Skin epidermis (tissue), 12 donors: ENCODE measurements around the gene RBFOX1.

Source experiments
- H3K27ac ChIP-seq, 21 experiments: fragments of 200-600 bp; sonication (generic) in 11 of 21; one replicate each; pipeline ENCODE4 v1.5.0; 2020; ENCODE audit warnings: mild to moderate bottlenecking in 3 of 21, inconsistent platforms in 2 of 21, moderate library complexity in 2 of 21
- H3K4me3 ChIP-seq, 7 experiments: fragments of 200-600 bp; sonication (generic) in 2 of 7; one replicate each; pipeline ENCODE4 v1.5.0; 2020; ENCODE audit warnings: inconsistent platforms in 2 of 7, mild to moderate bottlenecking in 2 of 7, moderate library complexity in 1 of 7

Gene RBFOX1

DNA sequence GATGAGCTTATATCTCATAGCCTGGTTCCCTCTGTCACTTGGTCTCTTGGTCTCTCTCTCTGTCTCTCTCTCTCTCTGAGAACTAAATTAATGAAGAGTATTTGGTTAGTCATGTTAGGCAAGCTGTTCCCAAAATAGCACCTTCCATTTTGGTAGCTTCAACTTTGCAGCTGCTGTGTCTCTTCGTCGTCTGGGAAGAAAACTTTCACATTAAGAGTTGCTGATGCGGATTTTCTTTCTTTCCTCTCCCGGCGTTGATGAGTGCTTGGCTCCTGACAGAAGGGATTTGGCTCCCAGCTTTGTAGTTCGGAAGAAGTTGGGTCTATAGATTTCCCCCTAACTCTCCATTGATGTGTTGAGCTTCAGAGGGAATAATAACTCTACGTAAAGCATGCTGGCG, at the start of gene RBFOX1:
TSS of gene RBFOX1 (plus strand) at position 235 of the 400 bp plus-strand sequence.
- no peak within 1 kb of the TSS for H3K4me3 ChIP-seq

DNA sequence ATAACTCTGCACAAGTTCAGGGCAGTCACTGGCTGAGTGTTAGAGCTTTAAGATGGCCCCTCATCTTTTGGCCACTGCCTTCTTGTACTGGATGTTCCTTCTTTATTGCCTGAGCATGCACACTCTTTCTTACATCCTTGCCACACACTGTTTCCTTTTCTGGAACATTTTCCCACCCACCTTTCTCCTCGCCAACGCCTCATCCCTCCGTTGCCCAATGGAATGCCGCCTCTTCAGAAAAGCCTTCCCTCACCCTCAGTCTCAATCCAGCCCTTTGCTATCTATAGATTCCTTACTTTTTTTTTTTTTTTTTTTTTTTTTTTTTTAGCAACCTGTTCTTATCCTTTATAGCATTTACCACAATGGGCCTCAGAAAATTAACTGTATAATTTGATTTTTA, 47.9 kb upstream of the RBFOX1 start:
- Histone ChIP-seq H3K27ac (no peak overlapping the region), H3K4me3 (no peak overlapping the region)

More for the DNA sequence above, at the start of gene RBFOX1:
- H3K27ac ChIP-seq = no peak within 1 kb of the TSS

DNA sequence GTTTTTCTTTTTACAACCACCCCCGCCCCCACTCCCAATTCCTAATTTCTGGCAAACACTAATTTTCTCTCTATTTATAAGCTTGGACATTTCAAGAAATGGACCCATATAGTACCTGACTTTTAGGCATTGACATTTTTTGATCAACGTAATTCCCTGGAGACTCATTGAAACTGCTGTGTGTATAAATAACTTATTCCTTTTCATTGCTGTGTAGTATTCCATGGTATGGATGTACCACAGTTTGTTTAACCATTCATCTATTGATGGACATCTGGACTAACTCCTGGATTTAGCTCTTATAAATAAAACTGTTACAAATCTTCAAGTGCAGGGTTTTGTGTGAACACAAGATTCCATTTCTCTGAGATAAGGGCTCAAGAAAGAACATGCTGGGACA, 47.1 kb upstream of the RBFOX1 start:
- no peak overlapping the region for H3K27ac ChIP-seq
- H3K4me3 ChIP-seq = no peak overlapping the region

DNA sequence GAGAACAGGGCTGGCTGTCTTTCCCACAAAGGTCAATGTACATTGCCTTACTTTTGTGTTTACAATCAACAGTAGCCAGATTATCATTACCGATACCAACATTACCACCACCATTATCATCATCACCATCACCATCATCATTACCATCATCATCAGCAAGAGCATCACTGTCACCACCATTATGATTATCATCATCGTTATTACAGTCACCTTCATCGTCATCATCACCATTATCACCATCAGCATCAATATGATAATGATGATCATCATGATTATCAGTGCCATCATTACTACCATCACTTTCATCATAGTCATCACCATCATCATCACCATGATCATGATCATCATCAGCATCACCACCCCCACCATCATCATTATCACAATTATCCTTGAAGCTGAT, 43.3 kb upstream of the RBFOX1 start:
- Histone ChIP-seq H3K4me3 (no peak overlapping the region), H3K27ac (no peak overlapping the region)

DNA sequence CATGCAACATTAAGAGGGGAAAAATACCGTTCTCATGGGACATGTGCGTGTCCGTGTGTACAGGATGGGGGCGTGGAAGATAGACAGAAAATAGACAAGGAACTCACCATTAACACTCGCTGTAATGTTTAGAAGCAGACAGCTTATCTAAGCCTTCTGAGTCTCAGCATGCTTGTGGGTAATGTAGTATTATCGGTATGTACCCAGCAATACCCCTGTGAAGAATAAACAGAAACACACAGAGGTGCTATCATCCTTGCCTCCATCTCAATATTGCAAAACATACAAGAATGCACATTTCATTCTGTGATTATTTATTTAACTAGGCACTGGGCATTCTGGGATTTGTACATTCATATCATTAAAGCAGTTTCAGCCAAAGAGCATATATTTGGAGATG, 42.0 kb upstream of the RBFOX1 start:
- H3K27ac ChIP-seq = no peak overlapping the region
- no peak overlapping the region for H3K4me3 ChIP-seq

DNA sequence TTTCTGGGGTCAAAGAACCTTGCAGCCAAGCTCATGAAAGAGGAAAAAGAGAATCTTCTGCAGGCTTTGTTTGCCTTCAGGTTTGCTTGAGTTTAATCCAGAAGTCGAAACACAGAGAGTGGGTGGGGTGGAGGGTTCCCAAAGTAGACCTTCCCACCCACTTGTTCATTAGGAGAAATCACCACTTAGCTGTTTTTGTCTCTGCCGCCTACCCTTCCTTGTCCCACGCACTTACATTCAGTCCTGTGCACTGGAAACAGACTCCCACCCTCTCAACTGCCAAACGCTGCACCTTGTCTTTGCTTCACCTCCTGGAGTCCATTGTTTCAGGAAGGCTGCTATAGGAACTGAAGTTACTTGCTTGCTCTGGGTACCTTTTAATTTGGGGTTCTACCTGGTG, 38.6 kb upstream of the RBFOX1 start:
- H3K27ac ChIP-seq = no peak overlapping the region
- no peak overlapping the region for H3K4me3 ChIP-seq

DNA sequence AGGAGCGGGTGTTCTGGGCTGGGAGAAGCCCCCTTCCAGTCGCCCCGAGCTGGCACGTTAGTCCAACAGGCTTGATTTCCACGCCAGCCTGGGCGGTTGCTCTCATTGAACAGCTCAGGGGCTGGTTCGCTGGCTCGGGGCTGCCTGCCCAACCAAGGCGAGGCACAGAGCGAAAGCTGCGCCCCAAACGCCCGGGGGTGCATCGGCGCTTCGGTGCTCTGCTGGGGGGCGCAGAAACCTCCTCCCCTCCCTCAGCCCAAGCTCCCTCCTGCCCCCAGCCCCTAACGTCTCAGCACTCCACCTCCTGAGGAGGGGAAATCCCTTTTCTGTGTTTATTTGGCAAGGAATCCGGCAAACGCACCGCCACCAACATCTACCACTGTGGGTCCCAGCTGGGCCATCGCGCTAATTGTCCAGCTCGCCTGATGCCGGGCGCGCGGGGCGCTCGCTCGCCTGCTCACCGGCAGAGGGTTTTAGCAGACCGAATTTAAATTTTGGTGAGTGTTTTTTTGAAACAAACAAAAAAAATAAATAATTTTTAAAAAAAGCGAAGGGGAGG, 29.5 kb upstream of the RBFOX1 start:
- no peak overlapping the region for H3K27ac ChIP-seq
- H3K4me3 ChIP-seq = no peak overlapping the region

DNA sequence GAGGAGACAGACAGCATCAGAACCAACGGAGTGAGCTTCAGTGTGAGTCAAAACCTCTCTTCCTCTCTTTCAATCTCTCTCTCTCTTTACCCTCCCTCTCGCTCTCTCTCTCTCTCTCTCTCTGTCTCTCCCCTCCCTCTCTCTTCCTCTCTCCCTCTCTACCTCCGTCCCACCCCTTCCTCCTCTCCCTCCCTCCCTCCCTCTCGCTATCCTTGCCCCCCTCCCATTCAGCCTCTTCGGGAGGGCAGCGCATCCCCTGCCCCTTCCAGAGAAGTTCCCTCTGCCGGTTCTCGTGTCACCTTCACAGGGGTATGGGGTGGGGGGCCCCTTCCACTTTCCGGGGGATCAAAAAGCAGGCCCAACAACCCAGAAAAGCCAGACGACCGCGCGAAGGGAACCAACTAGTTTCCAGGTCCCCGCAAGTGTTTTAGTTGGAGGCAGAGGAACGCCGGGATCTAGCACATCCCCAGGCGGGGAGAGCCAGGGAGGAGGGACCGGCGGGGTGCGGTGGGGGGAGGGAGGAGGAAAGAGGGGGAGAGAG, 28.9 kb upstream of the RBFOX1 start:
- Histone ChIP-seq H3K27ac (no peak overlapping the region), H3K4me3 (no peak overlapping the region)

DNA sequence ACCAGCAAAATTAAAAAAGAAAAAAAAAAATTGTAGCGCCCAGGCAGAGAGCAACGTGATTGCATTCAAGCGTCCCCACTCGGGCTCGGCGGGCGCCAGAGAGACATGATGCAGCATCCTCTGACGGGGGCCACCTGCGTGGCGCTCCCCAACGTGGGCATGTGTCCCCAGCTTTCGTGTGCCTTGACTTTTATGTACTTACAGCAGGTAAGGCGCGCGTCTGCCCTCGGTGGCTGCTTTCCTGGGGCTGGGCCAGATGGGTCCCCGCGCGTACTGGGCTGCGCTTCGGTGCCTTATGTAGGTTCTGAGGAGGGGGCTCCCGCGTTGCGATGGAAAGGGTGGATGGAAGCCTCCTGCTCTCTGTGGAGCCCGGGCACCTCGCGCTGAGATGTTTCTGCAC, 28.4 kb upstream of the RBFOX1 start:
- no peak overlapping the region for H3K4me3 ChIP-seq

DNA sequence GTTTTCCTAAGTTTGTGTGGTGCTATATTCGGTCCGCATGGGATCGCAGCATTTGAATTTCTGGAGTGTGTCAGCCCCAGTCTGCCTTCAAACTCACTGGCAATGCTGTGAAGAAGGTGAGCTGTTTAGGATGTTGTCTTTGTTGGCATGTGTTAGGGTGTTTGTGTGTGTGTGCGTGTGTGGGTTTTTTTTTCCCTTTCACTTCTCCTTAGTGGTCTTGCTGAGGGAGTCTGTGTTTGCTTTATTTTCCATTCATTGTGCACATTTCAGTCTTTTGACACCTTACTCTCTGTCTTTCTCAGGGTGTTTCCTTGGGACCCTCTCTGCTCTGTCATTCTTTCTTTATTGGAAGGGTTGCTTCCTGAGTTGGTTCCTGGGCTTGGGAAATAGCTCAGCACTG, 27.7 kb upstream of the RBFOX1 start:
- H3K4me3 ChIP-seq = no peak overlapping the region
- H3K27ac ChIP-seq = no peak overlapping the region

More for the DNA sequence above, 28.4 kb upstream of the RBFOX1 start:
- no peak overlapping the region for H3K27ac ChIP-seq

DNA sequence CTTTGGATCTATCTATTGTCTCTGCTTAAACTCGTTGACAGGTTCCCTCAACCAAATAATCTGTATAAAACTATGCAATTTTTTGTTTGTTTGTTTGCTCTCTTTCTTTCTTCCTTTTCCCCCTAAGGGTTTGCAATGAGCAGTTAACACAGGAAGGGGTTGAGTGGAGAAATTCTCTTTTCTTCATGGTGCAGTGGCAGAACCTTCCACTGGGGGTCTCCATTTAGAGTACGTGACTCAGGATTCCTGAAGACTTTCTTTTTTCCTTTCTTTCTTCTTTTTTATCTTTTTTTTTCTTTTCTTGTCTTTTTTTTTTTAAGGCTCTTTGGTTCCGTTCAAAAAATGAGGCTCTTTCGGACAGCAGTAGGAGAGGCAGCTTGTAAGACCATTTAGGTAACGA, 19.5 kb upstream of the RBFOX1 start:
- H3K27ac ChIP-seq = no peak overlapping the region
- H3K4me3 ChIP-seq = no peak overlapping the region

DNA sequence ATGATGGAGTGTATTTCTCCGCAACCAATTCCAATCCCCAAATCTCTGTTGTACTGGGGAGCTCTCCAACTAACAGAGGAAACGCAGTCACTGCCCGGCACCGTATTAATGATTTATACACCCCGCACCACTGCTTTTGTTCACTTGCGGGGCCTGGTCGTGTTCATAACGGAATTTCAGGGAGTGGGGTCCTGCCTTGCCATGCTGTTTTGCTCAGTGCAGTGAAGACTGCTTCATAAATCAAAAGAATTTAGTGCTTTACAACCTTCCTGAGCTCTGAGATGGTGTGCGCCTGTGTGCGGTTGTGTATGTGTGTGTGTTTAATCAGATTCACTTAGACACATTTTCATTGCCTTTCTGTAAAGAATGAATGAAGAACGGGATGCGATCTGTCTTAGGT, 18.5 kb upstream of the RBFOX1 start:
- Histone ChIP-seq H3K4me3 (no peak overlapping the region), H3K27ac (no peak overlapping the region)

DNA sequence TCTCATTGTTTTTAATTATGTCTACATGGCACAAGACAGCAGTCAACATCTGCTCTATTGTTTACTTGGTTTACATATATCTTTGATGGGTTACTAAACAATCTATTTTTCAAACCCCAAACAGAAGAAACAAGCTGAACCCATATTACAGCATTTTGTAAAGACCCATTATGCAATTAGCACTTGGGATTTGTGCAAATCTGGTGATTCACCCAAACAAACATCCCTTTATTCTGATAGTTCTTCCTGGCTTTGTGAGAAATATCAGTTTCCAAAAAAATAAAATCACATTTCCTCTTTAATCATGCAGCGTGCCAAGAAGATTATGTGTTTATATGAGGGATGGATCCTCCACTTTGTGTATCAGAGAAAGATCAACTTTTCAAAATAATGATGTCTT, 16.8 kb upstream of the RBFOX1 start:
- Histone ChIP-seq H3K4me3 (no peak overlapping the region), H3K27ac (no peak overlapping the region)

DNA sequence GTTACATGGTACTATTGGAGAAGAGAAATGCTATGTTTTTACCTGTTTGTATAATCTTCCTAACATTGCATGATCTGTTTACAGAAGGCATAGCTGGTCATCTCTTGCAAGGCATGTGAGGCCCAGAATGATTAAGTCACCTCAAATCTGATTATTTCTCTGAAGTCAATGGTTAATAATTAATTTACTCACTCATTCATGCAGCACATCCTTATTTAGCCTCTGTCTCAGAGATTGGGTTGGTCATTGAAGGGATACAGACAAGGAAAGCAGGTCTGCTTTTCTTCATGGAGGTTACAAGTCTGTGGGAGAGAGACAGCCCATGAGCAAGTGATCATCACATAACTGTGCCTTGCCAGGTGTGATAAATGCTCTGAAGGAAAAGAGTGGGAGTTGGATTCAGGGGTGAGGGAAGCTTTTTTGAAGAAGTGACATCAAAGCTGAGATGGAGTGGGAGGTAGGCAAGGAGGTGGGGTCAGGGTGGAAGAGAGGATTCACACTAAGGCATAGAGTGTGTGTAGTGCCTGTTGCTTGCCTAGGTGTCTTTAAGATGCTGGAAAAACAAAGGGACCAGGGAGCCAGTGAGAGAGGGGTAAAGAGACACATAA, 16.3 kb upstream of the RBFOX1 start:
- Histone ChIP-seq H3K4me3 (no peak overlapping the region), H3K27ac (no peak overlapping the region)

DNA sequence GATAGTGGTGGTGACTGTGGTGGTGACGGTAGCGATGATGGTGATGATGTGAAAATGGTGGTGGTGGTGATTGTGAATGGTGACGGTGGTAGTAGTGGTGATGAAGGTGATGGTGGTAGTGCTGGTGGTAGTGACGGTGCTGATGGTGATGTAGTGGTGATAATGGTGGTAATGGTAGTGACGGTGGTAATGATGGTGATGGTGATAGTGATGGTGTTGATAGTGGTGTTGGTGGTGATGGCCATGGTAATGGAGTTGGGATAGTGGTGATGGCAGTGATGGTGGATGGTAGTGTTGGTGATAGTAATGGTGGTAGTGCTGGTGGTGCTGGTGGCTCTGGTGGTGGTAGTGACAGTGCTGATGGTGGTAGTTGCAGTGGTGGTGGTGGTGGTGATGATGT, 14.7 kb upstream of the RBFOX1 start:
- H3K27ac ChIP-seq = no peak overlapping the region
- no peak overlapping the region for H3K4me3 ChIP-seq

DNA sequence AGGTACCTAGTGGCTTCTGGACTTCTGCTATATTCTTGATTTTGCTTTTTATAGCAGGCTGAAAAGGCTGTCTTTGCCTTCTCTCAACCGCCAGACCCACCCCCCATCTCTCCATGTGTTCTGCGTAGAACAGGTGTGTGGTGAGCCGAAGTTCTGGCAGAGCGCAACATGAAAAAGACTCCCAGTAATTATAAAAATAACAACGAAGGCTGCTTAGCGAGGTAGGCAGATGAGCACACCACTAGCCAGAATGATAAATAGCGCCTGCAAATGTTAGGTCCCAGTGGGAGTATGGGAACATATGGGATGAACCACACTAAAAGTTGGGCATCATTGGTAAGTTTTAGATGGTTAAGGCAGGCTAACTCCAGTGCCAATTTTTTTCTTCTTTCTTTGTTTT, 14.0 kb upstream of the RBFOX1 start:
- Histone ChIP-seq H3K4me3 (no peak overlapping the region), H3K27ac (no peak overlapping the region)

DNA sequence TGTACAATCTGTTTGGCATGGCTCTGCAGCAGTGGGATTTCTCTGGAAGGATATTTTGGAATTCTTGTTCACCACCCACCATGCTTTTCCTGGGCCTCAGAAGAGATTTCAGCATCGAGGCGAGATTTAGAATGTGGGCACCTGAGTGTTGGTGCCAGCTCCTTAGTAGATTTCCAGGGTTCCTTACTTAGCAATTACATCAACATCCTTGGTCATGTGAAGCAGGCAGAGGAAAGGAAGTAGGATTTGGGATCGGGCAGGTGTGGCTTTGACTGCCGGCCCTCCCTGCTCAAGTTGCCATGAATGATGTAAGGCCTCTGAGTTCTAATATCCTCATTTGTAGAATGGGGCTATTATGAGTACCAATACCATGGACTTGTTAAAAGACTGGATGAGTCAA, 13.1 kb upstream of the RBFOX1 start:
- no peak overlapping the region for H3K27ac ChIP-seq
- H3K4me3 ChIP-seq = no peak overlapping the region

DNA sequence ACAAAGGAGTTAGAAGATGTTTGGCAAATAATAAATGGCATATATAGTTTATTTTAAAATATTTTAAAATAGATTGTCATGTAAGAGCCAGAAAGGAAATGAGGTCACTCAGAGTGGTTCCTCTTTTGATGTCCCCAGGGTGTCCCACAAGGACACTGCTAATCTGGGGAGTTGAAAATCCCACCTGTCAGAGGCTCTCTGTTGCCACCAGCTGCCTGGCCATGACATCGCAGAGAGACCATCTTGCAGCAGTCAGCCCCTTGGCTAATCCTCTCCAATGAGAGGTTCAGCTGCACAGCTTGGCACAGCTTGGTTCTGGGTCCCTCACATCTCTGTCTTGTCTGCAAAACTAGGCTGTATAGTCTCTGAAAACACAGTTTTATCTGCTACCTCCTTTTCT, 11.0 kb upstream of the RBFOX1 start:
- Histone ChIP-seq H3K27ac (no peak overlapping the region), H3K4me3 (no peak overlapping the region)

DNA sequence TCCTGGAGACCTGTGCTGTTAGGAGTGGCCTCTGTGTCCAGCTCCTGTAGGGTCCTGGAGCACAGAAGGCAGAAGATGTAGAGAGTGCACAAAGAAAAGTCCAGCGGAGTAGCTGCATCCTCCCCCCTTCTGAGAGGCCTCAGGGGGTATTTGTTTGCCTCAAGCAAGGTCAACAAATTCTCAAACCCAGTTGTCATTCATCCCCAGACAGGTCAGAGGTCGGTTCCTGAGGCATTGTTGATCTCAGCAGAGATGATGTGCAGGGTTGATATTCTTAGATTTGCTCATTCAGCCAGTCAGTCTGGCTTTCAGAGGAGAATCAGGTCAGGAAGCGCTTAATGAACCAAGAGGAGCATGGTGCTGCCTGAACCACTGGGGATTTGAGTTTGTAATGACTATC, 8.3 kb upstream of the RBFOX1 start:
- no peak overlapping the region for H3K27ac ChIP-seq
- H3K4me3 ChIP-seq = no peak overlapping the region

DNA sequence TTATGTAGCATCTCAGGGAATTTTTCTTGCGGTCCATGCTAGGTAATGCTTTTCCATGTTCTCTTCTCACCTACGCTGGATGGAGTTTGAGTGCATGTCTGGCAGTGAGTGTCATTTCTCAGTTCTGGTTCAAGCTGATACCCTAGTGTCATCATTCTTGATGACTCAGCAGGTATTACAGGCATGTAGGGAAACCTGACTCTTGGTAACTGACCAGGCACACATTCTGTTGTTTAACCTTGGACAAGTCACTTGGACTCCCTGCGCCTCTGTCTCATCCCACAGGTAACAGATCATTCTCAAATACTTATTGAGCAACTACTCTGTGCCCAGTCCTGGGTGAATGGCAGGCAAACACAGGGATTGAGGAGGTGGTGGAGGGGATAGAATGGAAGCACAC, 6.8 kb upstream of the RBFOX1 start:
- Histone ChIP-seq H3K27ac (no peak overlapping the region), H3K4me3 (no peak overlapping the region)

DNA sequence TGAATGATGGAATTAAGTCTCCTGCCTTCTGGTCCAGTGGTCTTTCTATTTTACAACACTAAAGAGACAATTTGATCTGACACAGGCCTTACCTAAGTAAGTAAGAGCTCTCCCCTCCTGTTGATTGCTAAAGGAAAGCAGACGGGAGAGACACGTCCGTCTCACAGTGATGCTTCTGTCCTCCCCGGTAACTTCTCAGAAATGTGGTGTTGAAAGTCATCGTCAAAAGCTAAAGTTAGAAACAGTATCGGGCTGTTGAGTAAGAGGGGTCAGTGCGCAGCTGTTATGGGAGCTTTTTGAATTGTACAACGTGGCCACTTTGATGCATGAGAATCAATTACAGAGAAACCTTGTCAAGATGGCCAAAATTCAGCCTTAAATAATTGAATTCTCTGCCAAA, 1.9 kb upstream of the RBFOX1 start:
- no peak overlapping the region for H3K4me3 ChIP-seq
- no peak overlapping the region for H3K27ac ChIP-seq

DNA sequence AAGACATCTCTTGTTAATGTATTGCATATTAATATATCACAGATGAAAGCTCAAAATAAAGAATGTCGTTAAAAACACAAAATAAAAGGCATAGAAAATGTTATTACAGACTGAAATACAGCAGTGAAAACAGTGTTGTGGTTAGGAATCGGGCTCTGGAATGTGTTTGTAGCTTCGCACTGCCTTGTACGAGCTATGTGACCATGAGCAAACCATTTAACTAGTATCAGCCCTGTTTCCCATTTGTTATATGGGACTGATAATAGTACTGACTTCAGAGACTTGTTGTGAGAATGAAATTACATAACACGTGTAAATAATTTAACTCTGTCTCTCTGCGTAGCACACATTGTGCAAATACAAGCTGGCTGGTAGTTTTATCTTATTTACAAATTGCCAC, 648 bp upstream of the RBFOX1 start:
- H3K4me3 ChIP-seq = no peak overlapping the region

More for the DNA sequence above, 648 bp upstream of the RBFOX1 start:
- no peak overlapping the region for H3K27ac ChIP-seq
